ENCODE results near the gene MYO15A.

DNA sequence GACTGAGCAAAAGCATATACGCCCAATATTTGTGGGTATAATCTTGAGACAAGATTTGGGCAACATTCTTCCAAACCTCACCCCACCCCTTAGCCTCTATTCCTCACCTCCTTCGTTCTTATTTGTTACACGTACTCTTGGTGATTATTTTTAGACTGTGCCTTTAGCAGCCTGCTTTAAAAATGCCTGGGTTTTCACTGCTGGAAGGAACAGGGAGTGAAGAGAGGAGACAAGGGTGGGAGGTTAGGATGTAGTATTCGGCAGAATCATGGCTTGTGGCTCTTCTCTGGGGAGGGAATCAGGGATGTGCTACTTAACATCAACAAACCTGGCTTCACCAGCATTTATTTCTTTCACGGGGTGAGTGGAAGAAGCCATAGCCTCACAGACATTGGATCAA, 86.7 kb downstream of the MYO15A start:
- TF ChIP-seq EZH2phosphoT487 (IDR thresholded peaks at IDR 0.05; ENCODE audit: unreplicated experiment) = no peak
- no peak for TF ChIP-seq POLR2AphosphoS5 (IDR thresholded peaks at IDR 0.05; ENCODE audit: low read depth)
- no peak for TF ChIP-seq STAT1 (IDR thresholded peaks at IDR 0.05; ENCODE audit: unreplicated experiment)
- no peak for TF ChIP-seq CTCF (conservative IDR thresholded peaks at IDR 0.05; ENCODE audit: low read depth in 2 of 2)
- TF ChIP-seq EZH2 (IDR thresholded peaks at IDR 0.05; ENCODE audit: low read depth, unreplicated experiment) = no peak
- TF ChIP-seq CREB1 (CRISPR knock-in tag; IDR thresholded peaks at IDR 0.05; ENCODE audit: low read depth) = no peak
- TF ChIP-seq, protein P1, sequence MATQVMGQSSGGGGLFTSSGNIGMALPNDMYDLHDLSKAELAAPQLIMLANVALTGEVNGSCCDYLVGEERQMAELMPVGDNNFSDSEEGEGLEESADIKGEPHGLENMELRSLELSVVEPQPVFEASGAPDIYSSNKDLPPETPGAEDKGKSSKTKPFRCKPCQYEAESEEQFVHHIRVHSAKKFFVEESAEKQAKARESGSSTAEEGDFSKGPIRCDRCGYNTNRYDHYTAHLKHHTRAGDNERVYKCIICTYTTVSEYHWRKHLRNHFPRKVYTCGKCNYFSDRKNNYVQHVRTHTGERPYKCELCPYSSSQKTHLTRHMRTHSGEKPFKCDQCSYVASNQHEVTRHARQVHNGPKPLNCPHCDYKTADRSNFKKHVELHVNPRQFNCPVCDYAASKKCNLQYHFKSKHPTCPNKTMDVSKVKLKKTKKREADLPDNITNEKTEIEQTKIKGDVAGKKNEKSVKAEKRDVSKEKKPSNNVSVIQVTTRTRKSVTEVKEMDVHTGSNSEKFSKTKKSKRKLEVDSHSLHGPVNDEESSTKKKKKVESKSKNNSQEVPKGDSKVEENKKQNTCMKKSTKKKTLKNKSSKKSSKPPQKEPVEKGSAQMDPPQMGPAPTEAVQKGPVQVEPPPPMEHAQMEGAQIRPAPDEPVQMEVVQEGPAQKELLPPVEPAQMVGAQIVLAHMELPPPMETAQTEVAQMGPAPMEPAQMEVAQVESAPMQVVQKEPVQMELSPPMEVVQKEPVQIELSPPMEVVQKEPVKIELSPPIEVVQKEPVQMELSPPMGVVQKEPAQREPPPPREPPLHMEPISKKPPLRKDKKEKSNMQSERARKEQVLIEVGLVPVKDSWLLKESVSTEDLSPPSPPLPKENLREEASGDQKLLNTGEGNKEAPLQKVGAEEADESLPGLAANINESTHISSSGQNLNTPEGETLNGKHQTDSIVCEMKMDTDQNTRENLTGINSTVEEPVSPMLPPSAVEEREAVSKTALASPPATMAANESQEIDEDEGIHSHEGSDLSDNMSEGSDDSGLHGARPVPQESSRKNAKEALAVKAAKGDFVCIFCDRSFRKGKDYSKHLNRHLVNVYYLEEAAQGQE (IDR thresholded peaks at IDR 0.05; ENCODE audit: unreplicated experiment) = no peak
- no peak for TF ChIP-seq JUNB (IDR thresholded peaks at IDR 0.05; ENCODE audit: unreplicated experiment)
- TF ChIP-seq ZNF462 (CRISPR knock-in tag; IDR thresholded peaks at IDR 0.05) = no peak

All from GM23338 (cell line).